ENCODE results near the gene WNT4. TPM values are rescaled to one million over a fixed set of nuclear protein-coding genes. Genes with fewer than 3 reads are reported as not detected.

WNT4 gene
- total RNA-seq, 2 donors from 2014 or later: 0.44 TPM; not detected in 1

- Mint-ChIP-seq H3K4me3 (no peak overlapping the region), H3K27me3 (ENCODE audit: insufficient read depth) (peaks cover 11% of the 10 kb centered on the region), H3K4me1 (peaks cover 23% of the 10 kb centered on the region), H3K36me3 (ENCODE audit: low read depth) (no peaks in the 10 kb centered on the region), H3K9me3 (no peaks in the 10 kb centered on the region), H3K27ac (no peak overlapping the region)
- no peak overlapping the region for H3K27ac ChIP-seq (ENCODE audit: low read depth, low read length)
- no peaks in the 10 kb centered on the region for H3K9me3 ChIP-seq (ENCODE audit: control insufficient read depth, low read length)
- H3K36me3 ChIP-seq (ENCODE audit: control insufficient read depth, insufficient read depth, low read length): no peaks in the 10 kb centered on the region
- no peak for DNase-seq
- peaks cover 7% of the 10 kb centered on the region for H3K4me1 ChIP-seq (ENCODE audit: control insufficient read depth, insufficient read depth, low read length)
- H3K4me3 ChIP-seq (ENCODE audit: low read length): no peak overlapping the region
- H3K9ac ChIP-seq (ENCODE audit: extremely low read depth, low read length, poor library complexity, severe bottlenecking): no peak overlapping the region
- 79 to 86% methylated on average over 4 to 5 of the region's 5 CpGs for WGBS, 2 experiments (ENCODE audit: insufficient coverage in 1 of 2, insufficient read length in 1 of 2)
- H3K27me3 ChIP-seq (ENCODE audit: control insufficient read depth, insufficient read depth, low read length, poor library complexity, severe bottlenecking): no peaks in the 10 kb centered on the region
- TF ChIP-seq CTCF (conservative IDR thresholded peaks at IDR 0.05): no peak
Measured at GRCh38 chr1:22176258-22176657, 33.4 kb upstream of the WNT4 start.

- Histone ChIP-seq H3K36me3 (ENCODE audit: control insufficient read depth, insufficient read depth, low read length) (no peaks in the 10 kb centered on the region), H3K4me1 (ENCODE audit: control insufficient read depth, insufficient read depth, low read length) (peaks cover 7% of the 10 kb centered on the region), H3K27me3 (ENCODE audit: control insufficient read depth, insufficient read depth, low read length, poor library complexity, severe bottlenecking) (no peaks in the 10 kb centered on the region), H3K9ac (ENCODE audit: extremely low read depth, low read length, poor library complexity, severe bottlenecking) (no peak overlapping the region), H3K27ac (ENCODE audit: low read depth, low read length) (no peak overlapping the region), H3K9me3 (ENCODE audit: control insufficient read depth, low read length) (no peaks in the 10 kb centered on the region), H3K4me3 (ENCODE audit: low read length) (no peak overlapping the region)
- H3K36me3 Mint-ChIP-seq (ENCODE audit: low read depth): no peaks in the 10 kb centered on the region
- peaks cover 13% of the 10 kb centered on the region for H3K27me3 Mint-ChIP-seq (ENCODE audit: insufficient read depth)
- no peak for TF ChIP-seq CTCF (conservative IDR thresholded peaks at IDR 0.05)
- 90 to 94% methylated on average over 9 of the region's 9 CpGs for WGBS, 2 experiments (ENCODE audit: insufficient coverage in 1 of 2, insufficient read length in 1 of 2)
- no peaks in the 10 kb centered on the region for H3K9me3 Mint-ChIP-seq
- no peak for DNase-seq
- peaks cover 23% of the 10 kb centered on the region for H3K4me1 Mint-ChIP-seq
- H3K27ac Mint-ChIP-seq: peak overlapping the region; percentile 5
- H3K4me3 Mint-ChIP-seq: no peak overlapping the region
Measured at GRCh38 chr1:22174446-22175220, 31.7 kb upstream of the WNT4 start.

GRCh38 chr1:22171951-22172715, 29.2 kb upstream of the WNT4 start:
- H3K4me1 ChIP-seq (ENCODE audit: control insufficient read depth, insufficient read depth, low read length): peaks cover 7% of the 10 kb centered on the region
- Mint-ChIP-seq H3K27ac (no peak overlapping the region), H3K4me3 (no peak overlapping the region), H3K4me1 (peaks cover 23% of the 10 kb centered on the region), H3K27me3 (ENCODE audit: insufficient read depth) (peaks cover 7% of the 10 kb centered on the region), H3K36me3 (ENCODE audit: low read depth) (no peaks in the 10 kb centered on the region), H3K9me3 (no peaks in the 10 kb centered on the region)
- no peaks in the 10 kb centered on the region for H3K9me3 ChIP-seq (ENCODE audit: control insufficient read depth, low read length)
- no peaks in the 10 kb centered on the region for H3K27me3 ChIP-seq (ENCODE audit: control insufficient read depth, insufficient read depth, low read length, poor library complexity, severe bottlenecking)
- no peak overlapping the region for H3K27ac ChIP-seq (ENCODE audit: low read depth, low read length)
- no peak overlapping the region for H3K9ac ChIP-seq (ENCODE audit: extremely low read depth, low read length, poor library complexity, severe bottlenecking)
- DNase-seq: peak; percentile 85
- peak; percentile 62 for TF ChIP-seq CTCF (conservative IDR thresholded peaks at IDR 0.05)
- no peaks in the 10 kb centered on the region for H3K36me3 ChIP-seq (ENCODE audit: control insufficient read depth, insufficient read depth, low read length)
- WGBS, 2 experiments (ENCODE audit: insufficient coverage in 1 of 2, insufficient read length in 1 of 2): 89 to 90% methylated on average over 17 to 18 of the region's 18 CpGs
- H3K4me3 ChIP-seq (ENCODE audit: low read length): no peak overlapping the region
